Measurements from ENCODE around the gene DHX58.
"Not testable (repeated sequence)": the region's sequence is repeated elsewhere in the genome, so short reads cannot be mapped to it uniquely, and the experiment has no call there.

Gene DHX58

DNA sequence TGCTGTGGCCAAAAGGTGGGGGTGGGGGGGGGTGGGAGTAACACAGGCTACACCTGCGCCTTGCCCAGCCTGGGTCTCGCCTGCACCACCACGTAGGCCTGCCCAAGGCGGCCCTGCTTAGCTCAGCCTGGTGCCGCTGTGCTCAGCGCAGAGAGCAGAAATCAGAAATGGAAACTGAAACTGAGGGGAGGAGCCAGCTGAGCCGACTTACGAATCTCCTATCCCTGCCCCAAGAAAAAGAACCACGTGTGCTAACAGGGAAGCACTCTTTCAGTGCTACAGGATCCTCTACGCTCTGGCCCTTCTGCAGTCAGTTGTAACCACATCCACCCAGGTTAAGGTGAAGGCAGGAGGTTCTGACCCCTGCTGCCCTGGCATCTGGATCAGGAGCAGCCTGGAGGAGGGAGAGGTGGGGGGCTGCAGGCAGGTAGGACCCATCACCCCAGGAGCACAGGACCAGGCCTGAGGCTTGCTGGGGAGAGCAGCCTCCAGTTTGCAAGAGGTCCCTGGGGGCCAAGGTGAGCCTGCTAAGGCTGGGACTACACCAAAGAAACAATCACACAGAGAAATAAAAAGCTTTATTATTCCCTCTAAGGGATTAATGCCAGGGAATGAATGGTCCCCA, at the start of gene DHX58:
Gene DHX58 (minus strand): TSS at position 163 of the 625 bp plus-strand sequence. CDS start 822 bp downstream, outside the sequence.
- peak; percentile 66 for DNase-seq

DNA sequence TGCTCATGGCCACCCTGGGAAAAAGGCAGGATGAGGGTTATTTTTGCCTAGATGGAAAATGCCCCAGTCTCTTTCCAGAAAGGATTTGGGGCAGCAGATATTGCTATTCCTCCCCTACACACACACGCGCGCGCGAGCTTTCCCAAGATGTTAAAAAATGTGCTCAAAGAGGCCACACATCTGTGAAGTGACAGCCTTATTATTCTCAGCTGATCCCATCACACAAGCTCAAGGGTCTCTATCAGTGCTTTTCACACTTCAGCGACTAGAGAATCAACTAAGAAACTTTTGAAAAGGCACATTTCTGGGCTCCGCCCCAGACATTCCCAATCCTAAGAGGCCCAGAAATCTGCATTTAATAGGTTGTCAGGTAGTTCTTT, 48.0 kb upstream of the DHX58 start:
- DNase-seq, result no peak

DNA sequence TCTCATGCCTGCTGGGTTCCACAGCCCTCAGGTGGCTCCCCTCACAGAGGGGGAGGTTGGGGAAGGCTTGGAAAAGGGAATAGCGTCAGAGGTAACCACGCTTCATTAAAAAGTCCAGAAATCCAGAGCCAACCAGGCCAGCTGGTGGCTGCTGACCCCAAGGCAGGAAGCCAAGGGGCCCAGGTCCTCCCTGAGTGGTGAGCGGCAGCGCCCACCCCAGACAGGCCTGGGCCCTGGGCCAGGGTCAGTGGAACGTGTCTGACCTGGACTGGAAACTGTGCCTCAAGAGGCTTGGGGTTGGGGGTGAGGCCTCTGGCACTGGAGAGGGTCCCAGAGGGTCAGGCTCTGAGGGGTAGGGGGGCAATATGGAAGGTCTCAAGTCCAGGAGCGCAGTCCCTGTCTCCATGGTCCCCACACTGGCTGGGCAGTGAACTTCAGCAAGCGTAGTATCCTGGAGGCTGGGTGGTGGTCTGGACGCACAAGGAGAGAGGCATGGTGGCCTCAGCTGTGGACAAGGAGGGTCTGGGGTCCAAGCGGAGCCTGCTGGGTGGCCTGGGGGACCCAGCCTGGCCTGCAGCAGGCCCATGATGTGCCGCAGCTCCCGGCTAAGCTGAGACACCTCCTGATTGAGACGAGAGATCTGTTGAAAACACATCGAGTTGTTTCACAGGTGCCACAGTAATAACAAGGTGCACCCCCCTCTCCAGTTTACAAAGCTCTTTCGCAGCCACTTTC, 47.4 kb upstream of the DHX58 start:
- no peak for DNase-seq

DNA sequence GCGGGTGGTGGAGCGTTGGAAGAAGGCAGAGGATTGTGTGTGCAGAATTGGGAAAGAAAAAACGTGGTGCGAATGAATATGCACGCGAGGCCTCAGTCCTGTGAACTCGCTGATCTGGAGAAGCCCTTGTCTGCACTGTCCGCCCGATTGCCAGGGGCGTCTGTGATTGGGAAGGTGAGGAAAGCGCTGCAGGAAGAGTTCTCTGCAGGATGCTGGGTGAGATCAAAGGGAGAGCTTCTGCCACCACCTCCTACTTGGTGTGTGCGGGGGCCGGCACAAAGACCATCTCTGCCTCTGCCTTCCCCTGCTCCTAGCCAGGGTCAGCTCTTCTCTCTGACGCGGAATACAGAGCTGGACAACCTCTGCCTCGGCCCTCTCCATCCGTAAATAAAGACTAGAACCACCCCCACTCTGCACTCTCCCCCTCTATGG, 43.1 kb upstream of the DHX58 start:
- DNase-seq, result no peak

DNA sequence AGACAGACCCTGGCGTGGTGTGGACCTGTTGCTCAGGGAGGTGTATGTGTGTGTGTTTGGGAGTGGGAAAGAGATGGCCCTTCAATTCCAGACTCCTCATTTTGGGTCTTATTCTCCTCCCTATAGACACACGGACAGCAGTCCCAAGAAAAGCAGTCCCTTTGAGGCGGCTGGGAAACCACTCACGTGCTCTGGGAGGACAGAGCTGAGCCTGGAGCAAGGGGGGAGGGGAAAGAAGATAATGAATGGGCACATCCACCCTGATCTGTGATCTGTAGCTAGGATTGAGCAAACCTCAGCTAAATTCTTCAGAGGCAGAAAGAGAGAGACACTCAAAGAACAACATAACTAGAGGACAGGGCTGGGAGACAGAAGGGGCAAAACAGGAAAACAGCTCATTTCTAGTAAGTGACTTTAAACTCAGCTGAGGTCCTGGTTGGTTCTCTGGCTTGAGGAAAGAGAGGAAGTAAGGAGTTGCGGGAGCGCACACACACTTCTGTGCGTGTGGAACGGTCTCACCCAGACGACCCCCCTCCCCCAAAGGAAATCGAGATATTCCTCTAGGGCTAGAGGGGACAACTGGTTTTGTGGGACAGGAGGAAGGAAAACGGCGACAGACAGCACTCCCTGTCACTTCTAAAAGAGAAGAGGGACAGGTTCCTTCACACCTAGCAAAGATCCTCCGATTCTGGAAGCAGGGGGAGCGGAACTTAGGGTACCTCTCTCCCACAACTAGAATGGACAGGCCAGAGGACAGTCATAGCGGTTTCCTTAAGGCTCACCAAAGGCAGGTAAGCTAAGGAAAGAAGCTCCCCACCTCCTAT, 41.6 kb upstream of the DHX58 start:
- DNase-seq, result no peak

DNA sequence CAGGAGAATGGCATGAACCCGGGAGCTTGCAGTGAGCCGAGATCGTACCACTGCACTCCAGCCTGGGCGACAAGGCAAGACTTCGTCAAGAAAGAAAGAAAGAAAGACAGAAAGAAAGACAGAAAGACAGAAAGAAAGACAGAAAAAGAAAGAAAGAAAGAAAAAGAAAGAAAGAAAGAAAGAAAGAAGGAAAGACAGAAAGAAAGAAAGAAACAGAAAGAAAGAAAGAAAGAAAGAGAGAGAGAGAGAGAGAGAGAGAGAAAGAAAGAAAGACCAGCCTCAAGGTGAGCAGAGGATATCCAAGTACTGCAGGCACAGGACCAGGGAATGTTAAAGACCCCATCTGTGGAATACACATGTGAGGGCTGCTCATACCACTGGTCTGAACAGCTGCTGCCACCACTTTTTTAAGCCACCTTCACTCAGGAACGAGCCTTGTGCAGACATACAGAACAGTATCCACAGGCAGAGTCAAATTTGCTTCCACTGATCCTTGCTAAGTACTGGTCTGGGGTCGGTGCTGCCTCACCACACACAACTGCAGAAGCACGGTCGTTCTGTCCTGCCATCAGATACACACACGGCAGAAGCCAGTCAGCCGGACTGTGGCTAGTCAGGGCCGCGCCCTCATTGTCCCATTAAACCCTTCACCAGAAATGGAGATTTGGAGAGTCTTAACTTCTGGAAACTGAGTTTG, 34.5 kb upstream of the DHX58 start:
- DNase-seq, result no peak

DNA sequence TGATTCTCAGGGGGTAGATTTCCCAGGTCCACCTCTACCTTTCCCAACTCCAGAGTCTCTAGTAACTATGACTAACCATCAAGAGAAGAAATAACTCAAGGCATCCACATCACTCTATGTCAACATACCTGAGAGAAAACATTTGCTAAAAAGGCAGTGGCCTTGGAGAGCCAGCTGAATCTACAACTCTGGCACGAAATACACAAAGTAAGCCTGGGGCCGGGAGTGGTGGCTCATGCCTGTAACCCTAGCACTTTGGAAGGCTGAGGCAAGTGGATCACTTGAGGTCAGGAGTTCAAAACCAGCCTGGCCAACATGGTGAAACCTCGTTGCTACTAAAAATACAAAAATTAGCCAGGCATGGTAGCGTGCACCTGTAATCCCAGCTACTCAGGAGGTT, 30.6 kb upstream of the DHX58 start:
- not testable (repeated sequence) for DNase-seq

DNA sequence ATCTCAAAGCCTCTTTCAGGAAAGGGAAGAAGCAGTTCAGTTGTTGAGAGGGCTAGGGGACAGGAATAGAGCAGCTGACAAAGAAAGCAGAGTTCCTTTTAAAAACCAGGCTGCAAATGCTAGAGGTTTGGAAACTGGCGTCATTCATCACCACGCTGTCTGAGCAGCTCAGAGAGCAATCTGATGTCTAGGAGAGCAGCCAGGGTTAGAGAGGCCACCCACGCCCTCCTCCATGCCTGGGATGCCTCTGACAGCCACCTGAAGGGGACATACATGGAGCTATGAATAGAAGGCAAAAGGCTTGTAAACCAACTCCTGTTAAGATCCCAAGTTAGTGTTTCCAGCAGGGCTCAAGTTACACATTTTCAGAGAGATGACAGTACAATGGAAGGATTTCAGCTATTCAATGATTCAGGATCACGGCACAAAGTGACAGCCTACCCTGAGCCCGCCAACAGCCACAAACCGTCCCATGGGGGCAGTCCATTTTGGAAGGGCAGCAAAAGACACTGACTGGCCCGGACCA, 29.9 kb upstream of the DHX58 start:
- no peak for DNase-seq

DNA sequence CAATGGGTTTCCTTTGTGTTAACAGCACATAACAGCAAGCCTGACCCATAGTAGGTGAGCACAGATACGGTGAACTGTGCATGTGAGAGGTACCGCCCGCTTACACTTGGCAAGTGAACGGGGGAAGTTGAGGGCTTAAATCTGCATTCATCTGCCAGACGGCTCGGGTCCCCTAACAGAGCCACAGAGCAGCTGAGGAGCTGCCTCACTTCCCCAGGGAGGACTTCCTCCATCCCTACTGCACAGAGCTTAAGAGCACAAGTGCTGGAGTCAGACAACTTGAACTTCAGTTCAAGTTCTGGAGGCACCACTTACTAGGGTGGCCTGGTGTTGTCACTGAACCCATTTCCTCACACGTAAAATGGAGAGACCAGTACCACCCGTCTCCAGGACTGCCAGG, 28.9 kb upstream of the DHX58 start:
- no peak for DNase-seq

DNA sequence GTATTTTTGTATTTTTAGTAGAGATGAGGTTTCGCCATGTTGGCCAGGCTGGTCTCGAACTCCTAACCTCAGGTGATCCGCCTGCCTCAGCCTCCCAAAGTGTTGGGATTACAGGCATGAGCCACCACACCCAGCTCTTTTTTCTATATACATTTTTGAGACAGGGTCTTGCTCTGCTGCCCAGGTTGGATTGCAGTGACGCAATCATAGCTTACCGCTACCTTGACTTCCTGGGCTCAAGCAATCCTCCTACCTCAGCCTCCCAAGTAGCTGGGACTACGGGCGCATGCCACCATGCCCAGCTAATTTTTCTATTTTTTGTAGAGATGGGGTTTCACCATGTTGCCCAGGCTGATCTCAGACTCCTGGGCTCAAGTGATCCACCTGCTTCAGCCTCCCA, 28.2 kb upstream of the DHX58 start:
- DNase-seq, result not testable (repeated sequence)

DNA sequence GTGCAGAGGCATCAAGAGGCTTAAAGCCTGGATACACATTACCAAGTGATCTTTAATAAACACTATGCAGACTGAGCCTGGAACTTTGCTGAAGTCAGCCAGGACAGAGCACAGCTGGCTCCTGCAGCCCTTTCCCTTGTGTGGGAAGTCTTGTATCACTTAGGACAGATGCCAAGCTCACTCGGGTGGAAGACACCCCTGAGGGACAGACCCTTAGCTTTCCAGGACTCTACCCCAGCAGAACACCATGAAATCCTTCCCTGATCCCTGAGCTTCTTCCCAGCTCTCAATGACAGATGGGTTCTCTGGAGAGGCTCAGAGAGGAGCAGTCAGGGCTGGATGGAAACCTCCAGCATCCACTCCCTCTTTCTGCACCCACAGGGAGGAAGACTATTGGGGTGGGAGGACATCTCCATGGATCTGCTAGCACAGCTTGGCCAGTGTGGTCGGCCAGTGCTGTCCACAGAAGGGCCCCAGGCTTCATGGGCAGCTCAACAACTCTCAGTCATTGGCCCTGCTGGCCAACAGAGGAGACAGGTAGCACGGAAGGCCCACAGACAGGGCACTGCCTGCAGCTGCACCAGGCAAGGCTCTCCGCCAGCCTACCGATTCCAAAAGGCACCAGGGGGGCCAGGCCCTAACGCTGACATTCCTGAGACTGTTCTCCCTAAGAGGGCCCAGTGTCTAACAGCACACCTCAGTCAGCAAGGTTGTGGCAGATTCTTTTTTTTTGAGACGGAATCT, 26.4 kb upstream of the DHX58 start:
- DNase-seq, result no peak

DNA sequence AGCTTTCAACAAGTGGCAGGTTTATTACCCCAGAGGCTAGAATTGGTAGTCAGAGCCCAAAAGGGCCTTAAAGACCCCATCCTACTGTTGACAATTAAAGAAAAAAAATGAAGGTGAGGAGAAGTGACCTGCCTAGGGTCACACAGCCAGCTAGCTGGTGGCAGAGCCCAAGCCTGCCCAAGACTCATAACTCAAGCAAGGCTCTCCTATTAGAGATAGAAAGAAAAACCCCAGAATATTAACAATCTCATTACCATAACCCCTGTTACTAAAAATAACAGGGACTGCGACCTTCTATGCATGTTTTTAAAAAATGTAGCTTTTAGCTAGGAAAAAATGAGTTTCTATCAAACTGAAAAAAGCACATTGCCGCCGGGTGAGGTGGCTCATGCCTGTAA, 24.1 kb upstream of the DHX58 start:
- DNase-seq, result no peak

DNA sequence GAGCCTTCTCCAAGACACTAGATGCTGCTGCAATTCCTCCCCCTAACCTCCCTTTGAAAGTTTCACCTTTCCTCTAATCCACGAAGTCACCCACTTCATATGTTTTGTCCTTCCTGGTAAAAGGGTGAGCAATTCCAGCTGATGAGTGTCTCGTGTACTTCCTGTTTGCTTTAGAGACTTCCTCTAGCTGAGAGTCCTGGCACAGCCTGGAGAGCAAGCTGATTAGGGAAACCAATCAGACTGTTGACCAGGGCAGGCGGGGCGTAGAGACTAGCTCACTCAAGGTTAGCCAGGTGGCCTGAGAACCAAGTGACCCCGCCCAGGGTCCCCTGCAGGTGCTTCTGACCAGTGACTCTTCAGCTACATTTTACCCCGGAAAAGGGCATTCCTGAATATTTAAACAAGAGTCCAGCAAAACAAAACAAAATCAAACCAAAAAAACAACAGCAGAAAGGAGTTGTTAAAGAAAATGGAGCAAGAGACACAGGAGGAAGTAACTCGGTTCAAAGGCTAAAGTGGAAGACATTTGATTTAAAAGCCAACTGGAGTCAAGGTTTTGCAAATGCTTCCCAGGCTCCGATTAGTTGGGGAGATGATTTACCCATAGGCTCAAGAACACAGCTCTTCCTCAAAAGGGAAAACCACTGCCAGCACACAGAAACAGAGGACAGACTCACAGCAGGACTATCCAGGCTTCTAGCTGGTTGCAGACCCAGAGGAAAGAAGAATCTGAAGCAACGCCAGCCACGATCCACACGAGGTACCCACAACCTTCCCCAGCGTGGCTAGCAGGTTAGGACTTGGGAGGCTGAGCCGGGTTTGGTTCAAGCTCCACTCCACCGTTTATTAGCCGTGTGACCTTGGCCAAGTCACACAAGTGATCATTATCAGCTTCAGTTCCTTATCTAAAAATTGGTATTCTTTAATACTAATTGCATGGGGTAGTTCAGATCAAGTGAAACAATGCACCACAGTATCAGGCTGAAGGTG, 23.4 kb upstream of the DHX58 start:
- no peak for DNase-seq

DNA sequence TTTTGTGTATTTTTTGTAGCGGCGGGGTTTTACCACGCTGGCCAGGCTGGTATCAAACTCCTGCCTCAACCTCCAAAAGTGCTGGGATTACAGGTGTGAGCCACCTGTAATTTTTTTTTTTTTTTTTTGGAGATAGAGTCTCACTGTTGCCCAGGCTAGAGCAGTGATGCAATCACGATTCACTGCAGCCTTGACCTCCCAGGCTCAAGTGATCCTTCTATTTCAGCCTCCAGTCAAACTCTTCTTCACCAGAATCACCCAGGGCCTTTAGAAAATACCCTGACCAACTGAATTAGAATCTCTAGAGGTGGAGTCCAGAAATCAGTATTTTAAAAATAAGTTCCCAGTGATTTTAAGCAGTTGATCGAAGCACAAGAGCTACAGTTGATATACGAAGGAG, 22.6 kb upstream of the DHX58 start:
- no peak for DNase-seq

DNA sequence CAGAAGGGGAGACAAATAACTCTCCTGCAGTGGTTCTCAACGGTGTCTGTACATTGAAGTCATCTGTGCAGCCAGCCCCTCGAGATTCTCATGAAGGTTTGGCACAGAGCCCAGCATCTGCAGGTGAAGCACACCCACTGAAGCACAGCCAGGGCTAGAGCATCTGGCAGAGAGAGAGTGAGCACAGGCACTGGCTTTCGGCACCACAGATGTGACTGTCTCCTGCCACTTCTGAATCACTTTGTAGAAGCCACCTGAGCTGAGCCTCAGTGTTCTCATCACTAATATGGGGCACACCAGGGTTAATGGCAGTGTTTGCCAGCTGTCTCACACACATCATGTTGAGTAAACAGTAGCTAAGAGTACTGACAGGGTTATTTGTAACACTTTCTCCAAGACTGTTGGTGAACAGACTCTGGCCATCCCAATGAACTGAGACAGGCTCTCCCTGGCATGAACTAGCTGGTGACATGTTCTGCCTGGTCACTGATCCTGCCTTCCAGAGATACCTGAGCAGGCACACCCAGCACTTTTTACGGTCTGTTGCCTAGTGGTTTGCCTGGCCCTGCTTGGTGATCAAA, 21.0 kb upstream of the DHX58 start:
- no peak for DNase-seq

DNA sequence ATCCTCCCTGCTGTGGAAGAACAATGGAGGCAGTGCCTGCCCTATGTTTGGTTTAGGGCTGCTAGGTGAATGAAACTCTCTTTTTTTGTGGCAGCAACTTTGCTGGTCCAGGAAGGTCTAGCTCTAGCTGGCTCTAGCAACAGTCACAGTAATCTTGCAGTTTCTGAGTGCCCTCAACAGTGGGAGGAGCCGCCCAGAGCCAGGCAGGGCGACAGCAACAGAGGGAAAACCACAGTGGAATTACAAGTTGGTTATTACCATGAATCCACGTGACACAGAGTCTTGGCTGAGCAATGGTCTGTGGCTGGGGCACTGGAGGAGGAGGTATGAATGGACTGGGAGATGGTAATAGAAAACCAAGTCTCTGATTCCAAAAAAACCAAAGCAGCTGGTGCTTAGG, 20.4 kb upstream of the DHX58 start:
- DNase-seq, result no peak

DNA sequence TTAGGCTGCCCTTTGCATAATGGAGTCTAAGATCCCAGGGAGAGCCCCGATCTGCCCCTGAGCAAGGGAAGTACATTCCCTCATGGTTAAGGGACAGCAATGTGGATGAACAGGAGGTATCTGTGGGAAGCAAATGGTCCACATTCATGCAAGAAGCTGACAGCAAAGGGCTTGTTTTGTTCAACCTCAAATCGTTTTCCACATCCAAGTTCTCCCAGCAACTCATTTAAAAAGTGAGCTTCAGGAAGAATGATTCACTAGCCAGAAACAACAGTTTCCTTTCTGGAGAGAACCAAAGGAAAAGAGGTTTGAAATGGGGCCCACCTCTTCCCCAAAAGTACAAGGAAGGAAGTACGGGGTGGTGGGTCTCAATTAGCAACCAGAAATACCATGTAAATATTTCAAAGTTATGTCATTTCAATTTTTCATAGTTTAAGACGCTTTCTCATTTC, 19.5 kb upstream of the DHX58 start:
- no peak for DNase-seq

DNA sequence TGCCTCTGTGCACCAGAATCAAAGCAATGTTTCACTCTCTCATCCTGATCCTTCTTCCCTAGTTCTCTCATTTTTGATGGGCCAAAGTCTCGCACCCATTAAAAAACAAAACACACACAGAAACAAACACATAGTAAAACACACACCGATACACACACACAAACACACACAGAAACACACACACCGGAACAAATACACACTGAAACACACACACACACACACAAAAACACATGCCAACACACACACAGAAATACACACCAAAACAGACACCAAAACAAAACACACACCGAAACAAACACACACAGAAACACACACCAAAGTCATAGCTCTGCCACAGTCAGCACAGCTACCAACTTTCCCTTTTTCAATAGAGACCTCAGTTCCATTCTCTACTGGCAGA, 18.7 kb upstream of the DHX58 start:
- no peak for DNase-seq

DNA sequence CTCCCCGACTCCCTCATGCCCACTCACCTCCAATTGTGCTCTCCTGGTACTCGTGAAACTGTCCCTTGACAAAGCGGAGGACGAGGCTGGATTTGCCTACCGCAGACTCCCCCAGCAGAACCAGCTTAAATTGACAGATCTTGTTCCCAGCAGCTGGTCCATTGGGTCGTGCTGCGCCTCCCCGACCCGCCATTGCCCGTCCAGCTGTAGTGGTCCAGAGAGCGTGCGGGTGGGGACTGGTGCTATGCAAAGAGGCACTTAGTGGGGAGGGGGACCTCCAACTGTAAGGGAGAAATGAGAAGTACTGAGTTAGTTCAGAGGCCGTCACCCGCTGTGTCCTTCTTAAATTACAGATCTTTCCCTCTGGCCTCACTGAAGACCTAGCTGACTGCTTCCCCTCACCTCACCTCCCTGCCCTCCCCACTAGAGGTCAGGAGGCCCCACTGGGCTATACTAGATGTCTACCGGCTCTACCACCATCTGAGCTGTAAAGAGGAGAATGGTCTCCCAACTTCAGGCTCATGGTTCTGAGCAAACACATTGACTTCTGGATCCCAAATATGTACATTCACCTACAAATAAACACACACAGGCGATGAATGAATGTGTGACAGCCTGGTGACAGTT, 17.9 kb upstream of the DHX58 start:
- DNase-seq, result no peak

Measured in stimulated activated CD4-positive, alpha-beta T cell treated with anti-CD3 and anti-CD28 coated beads, Interleukin-12 subunit alpha, Interleukin-12 subunit beta, amount 100 ng/mL, for 4 hours (primary cell).